Mammary epithelial cell (primary cell): Measurements from ENCODE around the gene BNC2.

ENCODE experiments used
- CTCF ChIP-seq, 2 donors: IDR thresholded peaks in 1 of 2; conservative IDR thresholded peaks in 1 of 2; 2 replicates each; pipeline ENCODE4 v1.5.1; 2011 to 2012; ENCODE audit warnings: inconsistent platforms in 2 of 2, low read length in 2 of 2, mild to moderate bottlenecking in 2 of 2, control low read depth in 1 of 2, low read depth in 1 of 2; ENCODE audit not compliant: insufficient read depth in 1 of 2; ENCODE audit errors: extremely low read depth in 1 of 2
- EZH2 ChIP-seq: IDR thresholded peaks from 2 replicates; pipeline ENCODE4 v1.6.1; 2012; ENCODE audit warnings: low read length, inconsistent platforms, borderline replicate concordance

DNA sequence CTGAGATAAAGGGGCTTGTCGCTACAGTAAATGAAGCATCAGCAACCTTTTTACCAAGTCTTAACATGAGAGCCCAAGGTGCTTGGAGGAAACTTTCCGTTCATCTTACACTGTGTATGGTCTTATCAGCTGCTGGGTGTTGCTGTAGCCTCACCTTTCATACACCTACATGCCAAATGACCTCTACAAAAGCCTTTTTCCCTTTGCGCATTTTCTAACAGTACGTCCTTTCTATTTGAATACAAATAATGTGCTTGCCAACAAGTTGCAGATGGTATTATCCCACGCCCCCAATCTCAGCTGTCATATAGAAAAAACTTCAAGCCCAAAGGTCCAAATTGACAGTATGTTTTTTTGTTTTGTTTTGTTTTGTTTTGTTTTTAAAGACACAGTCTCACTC lies 96.9 kb downstream of the BNC2 start:
- TF ChIP-seq CTCF (conservative IDR thresholded peaks at IDR 0.05 in 1 of 2, IDR thresholded peaks at IDR 0.05 in 1 of 2; ENCODE audit: extremely low read depth in 1 of 2, insufficient read depth in 1 of 2, low read depth in 1 of 2, low read length in 2 of 2) (no peak), EZH2 (no peak)
